Transverse colon (tissue), 3 donors: ENCODE measurements around the gene ADAM12.

Experiments used
- POLR2A ChIP-seq: fragments of 450-650 bp; IDR thresholded peaks from one replicate; pipeline ENCODE4 v1.6.1; 2016; ENCODE audit warnings: antibody characterized with exemption, mild to moderate bottlenecking, moderate library complexity
- TF ChIP-seq, protein P1 (sequence below), 5 experiments: fragments of 200-600 bp in 3 of 5; fragments of 450-650 bp in 2 of 5; sonication (generic) in 3 of 5; IDR thresholded peaks; 1 replicate in 2 of 5; 2 replicates in 3 of 5; pipeline ENCODE4 v1.5.1; 2016 to 2017; ENCODE audit warnings: antibody characterized with exemption in 5 of 5, inconsistent platforms in 3 of 5, mild to moderate bottlenecking in 2 of 5, moderate library complexity in 1 of 5

GRCh38 chr10:126146771-126147170 lies 241.5 kb downstream of the ADAM12 start:
- TF ChIP-seq, protein P1, sequence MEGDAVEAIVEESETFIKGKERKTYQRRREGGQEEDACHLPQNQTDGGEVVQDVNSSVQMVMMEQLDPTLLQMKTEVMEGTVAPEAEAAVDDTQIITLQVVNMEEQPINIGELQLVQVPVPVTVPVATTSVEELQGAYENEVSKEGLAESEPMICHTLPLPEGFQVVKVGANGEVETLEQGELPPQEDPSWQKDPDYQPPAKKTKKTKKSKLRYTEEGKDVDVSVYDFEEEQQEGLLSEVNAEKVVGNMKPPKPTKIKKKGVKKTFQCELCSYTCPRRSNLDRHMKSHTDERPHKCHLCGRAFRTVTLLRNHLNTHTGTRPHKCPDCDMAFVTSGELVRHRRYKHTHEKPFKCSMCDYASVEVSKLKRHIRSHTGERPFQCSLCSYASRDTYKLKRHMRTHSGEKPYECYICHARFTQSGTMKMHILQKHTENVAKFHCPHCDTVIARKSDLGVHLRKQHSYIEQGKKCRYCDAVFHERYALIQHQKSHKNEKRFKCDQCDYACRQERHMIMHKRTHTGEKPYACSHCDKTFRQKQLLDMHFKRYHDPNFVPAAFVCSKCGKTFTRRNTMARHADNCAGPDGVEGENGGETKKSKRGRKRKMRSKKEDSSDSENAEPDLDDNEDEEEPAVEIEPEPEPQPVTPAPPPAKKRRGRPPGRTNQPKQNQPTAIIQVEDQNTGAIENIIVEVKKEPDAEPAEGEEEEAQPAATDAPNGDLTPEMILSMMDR (IDR thresholded peaks at IDR 0.05) = no peak
- no peak for TF ChIP-seq POLR2A
